ENCODE measurements around the gene SYN1. TPM values are rescaled to one million over a fixed set of nuclear protein-coding genes. Genes with fewer than 3 reads are reported as not detected.

Gene SYN1
- total RNA-seq, 3 donors from 2014 or later (not counting 1 experiment from before 2014, with no cell fraction given): 0.40 TPM; not detected in 2

GRCh38 chrX:47620303-47620685 lies 637 bp upstream of the SYN1 start:
- no peak for ATAC-seq
- Histone ChIP-seq H3K36me3 (ENCODE audit: control insufficient read depth, insufficient read depth, low read length) (no peaks in the 10 kb centered on the region), H3K27me3 (ENCODE audit: control insufficient read depth, insufficient read depth, low read length) (peaks cover 21% of the 10 kb centered on the region), H3K27ac (ENCODE audit: low read length) (no peak overlapping the region), H3K4me1 (ENCODE audit: control insufficient read depth, insufficient read depth, low read length) (peaks cover 15% of the 10 kb centered on the region), H3K4me3 (ENCODE audit: low read length) (no peak overlapping the region), H3K9me3 (ENCODE audit: control insufficient read depth, insufficient read depth, low read length) (no peaks in the 10 kb centered on the region)
- WGBS (ENCODE audit: insufficient coverage): 59% methylated on average over 8 of the region's 9 CpGs
- Mint-ChIP-seq H3K4me3 (no peak overlapping the region), H3K4me1 (peaks cover 0 to 6% of the 10 kb centered on the region in 2 donors), H3K9me3 (no peaks in the 10 kb centered on the region), H3K27me3 (ENCODE audit: low read depth in 2 of 2) (peaks cover 59 to 64% of the 10 kb centered on the region in 2 donors), H3K27ac (no peak overlapping the region), H3K36me3 (no peaks in the 10 kb centered on the region)
- DNase-seq: no peak
- intact Hi-C loops (cut with micrococcal nuclease): loop anchor here (5.0 kb wide), 1 partner anchor 37 kb away; the partner anchor contains the start of gene UXT
- TF ChIP-seq, protein P1, sequence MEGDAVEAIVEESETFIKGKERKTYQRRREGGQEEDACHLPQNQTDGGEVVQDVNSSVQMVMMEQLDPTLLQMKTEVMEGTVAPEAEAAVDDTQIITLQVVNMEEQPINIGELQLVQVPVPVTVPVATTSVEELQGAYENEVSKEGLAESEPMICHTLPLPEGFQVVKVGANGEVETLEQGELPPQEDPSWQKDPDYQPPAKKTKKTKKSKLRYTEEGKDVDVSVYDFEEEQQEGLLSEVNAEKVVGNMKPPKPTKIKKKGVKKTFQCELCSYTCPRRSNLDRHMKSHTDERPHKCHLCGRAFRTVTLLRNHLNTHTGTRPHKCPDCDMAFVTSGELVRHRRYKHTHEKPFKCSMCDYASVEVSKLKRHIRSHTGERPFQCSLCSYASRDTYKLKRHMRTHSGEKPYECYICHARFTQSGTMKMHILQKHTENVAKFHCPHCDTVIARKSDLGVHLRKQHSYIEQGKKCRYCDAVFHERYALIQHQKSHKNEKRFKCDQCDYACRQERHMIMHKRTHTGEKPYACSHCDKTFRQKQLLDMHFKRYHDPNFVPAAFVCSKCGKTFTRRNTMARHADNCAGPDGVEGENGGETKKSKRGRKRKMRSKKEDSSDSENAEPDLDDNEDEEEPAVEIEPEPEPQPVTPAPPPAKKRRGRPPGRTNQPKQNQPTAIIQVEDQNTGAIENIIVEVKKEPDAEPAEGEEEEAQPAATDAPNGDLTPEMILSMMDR (IDR thresholded peaks at IDR 0.05): no peak

DNA sequence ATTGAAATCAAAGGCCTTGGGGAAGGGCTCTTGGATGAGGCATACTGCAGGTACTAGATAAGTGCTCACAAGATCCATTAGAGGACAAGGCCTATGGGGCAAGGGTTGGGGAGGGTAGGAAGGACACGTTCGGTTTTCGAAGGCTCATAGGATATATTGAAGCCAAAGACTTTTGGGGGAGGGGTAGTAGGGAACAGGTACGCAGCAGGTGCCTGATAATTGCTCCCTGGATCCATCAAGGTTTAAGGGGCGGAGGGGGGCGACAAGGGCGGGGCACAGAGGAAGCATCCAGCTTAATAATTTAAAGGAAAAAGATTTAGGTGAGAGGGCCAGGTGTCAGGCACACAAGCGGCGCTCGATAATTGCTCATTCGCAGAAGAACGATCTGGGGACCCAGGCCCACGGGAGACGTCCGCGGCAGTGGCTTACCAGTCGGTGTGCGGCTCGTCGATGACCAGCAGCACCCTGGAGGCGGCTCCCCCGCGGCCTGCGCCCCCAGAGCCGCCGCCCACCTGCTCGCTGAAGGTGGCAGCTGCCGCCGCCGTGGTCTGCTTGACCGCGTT lies 653 bp downstream of the SYN1 start:
- H3K9me3 ChIP-seq (ENCODE audit: control insufficient read depth, insufficient read depth, low read length): no peaks in the 10 kb centered on the region
- no peak overlapping the region for H3K27ac ChIP-seq (ENCODE audit: low read length)
- TF ChIP-seq, protein P1 (IDR thresholded peaks at IDR 0.05): no peak
- peaks cover 53 to 56% of the 10 kb centered on the region in 2 donors for H3K27me3 Mint-ChIP-seq (ENCODE audit: low read depth in 2 of 2)
- DNase-seq: no peak
- H3K36me3 Mint-ChIP-seq: no peaks in the 10 kb centered on the region
- H3K27ac Mint-ChIP-seq: no peak overlapping the region
- H3K4me3 Mint-ChIP-seq: peak overlapping the region; percentile 17
- H3K4me1 ChIP-seq (ENCODE audit: control insufficient read depth, insufficient read depth, low read length): peaks cover 12% of the 10 kb centered on the region
- H3K27me3 ChIP-seq (ENCODE audit: control insufficient read depth, insufficient read depth, low read length): peaks cover 16% of the 10 kb centered on the region
- H3K4me1 Mint-ChIP-seq: peaks cover 0 to 6% of the 10 kb centered on the region in 2 donors
- no peaks in the 10 kb centered on the region for H3K9me3 Mint-ChIP-seq
- ATAC-seq: no peak
- intact Hi-C loops (cut with micrococcal nuclease): loop anchor here (1.0 kb wide), 1 partner anchor 58 kb away; the partner anchor contains the start of gene ARAF
- 30% methylated on average over 32 of the region's 32 CpGs for WGBS (ENCODE audit: insufficient coverage)
- no peak overlapping the region for H3K4me3 ChIP-seq (ENCODE audit: low read length)
- no peaks in the 10 kb centered on the region for H3K36me3 ChIP-seq (ENCODE audit: control insufficient read depth, insufficient read depth, low read length)

GRCh38 chrX:47614618-47615017 lies 5.0 kb downstream of the SYN1 start:
- no peaks in the 10 kb centered on the region for H3K36me3 Mint-ChIP-seq
- intact Hi-C loops (cut with micrococcal nuclease): no loop called here
- no peaks in the 10 kb centered on the region for H3K4me1 Mint-ChIP-seq
- no peak for ATAC-seq
- Histone ChIP-seq H3K4me1 (ENCODE audit: control insufficient read depth, insufficient read depth, low read length) (no peaks in the 10 kb centered on the region), H3K27me3 (ENCODE audit: control insufficient read depth, insufficient read depth, low read length) (peaks cover 5% of the 10 kb centered on the region), H3K27ac (ENCODE audit: low read length) (no peak overlapping the region), H3K36me3 (ENCODE audit: control insufficient read depth, insufficient read depth, low read length) (no peaks in the 10 kb centered on the region), H3K4me3 (ENCODE audit: low read length) (no peak overlapping the region), H3K9me3 (ENCODE audit: control insufficient read depth, insufficient read depth, low read length) (no peaks in the 10 kb centered on the region)
- peaks cover 36% of the 10 kb centered on the region in 2 donors for H3K27me3 Mint-ChIP-seq (ENCODE audit: low read depth in 2 of 2)
- 93% methylated on average over 5 of the region's 5 CpGs for WGBS (ENCODE audit: insufficient coverage)
- no peaks in the 10 kb centered on the region for H3K9me3 Mint-ChIP-seq
- no peak overlapping the region for H3K27ac Mint-ChIP-seq
- TF ChIP-seq, protein P1 (IDR thresholded peaks at IDR 0.05): no peak
- H3K4me3 Mint-ChIP-seq: no peak overlapping the region
- DNase-seq: no peak

DNA sequence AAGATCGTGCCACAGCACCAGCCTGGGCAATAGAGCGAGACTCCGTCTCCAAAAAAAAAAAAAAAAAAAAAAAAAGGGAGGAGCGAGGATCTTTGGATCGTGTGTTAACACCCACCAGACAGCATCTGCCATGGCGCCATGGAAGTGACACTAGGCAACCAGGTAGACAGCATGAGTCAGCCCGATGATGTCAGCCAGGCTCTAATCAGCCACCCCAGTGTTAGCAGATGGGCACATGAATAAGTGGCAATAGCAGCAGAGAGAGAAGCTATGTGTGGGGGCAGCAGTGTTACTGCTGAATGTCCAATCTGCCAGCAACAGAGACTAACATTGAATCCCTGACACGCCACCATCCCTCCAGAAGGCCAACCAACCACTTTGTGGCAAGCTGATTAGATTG lies 6.6 kb downstream of the SYN1 start:
- H3K27me3 ChIP-seq (ENCODE audit: control insufficient read depth, insufficient read depth, low read length): peaks cover 4% of the 10 kb centered on the region
- no peaks in the 10 kb centered on the region for H3K4me1 ChIP-seq (ENCODE audit: control insufficient read depth, insufficient read depth, low read length)
- DNase-seq: no peak
- Mint-ChIP-seq H3K36me3 (no peaks in the 10 kb centered on the region), H3K27me3 (ENCODE audit: low read depth in 2 of 2) (peaks cover 28 to 29% of the 10 kb centered on the region in 2 donors), H3K27ac (no peak overlapping the region), H3K9me3 (no peaks in the 10 kb centered on the region), H3K4me1 (no peaks in the 10 kb centered on the region), H3K4me3 (no peak overlapping the region)
- H3K4me3 ChIP-seq (ENCODE audit: low read length): no peak overlapping the region
- WGBS (ENCODE audit: insufficient coverage): 87% methylated on average over 8 of the region's 8 CpGs
- H3K36me3 ChIP-seq (ENCODE audit: control insufficient read depth, insufficient read depth, low read length): no peaks in the 10 kb centered on the region
- intact Hi-C loops (cut with micrococcal nuclease): no loop called here
- TF ChIP-seq, protein P1 (IDR thresholded peaks at IDR 0.05): no peak
- no peak for ATAC-seq
- H3K27ac ChIP-seq (ENCODE audit: low read length): no peak overlapping the region
- H3K9me3 ChIP-seq (ENCODE audit: control insufficient read depth, insufficient read depth, low read length): no peaks in the 10 kb centered on the region
